Effector memory CD8-positive, alpha-beta T cell (primary cell): ENCODE measurements around the gene CCDC70.

Experiments
- ATAC-seq: fragments of 150-1000 bp; cut with Tn5 transposase; replicated peaks from 2 replicates; pipeline ENCODE4 v1.10.0; 2021; ENCODE audit warnings: mild to moderate bottlenecking, moderate library complexity
- DNase-seq, 3 experiments: peaks; one replicate each; pipeline ENCODE4 v3.0.0; 2021
- H3K27ac Mint-ChIP-seq, 2 donors: one replicate each; pipeline ENCODE4 v1.8.0; 2022; ENCODE audit warnings: mild to moderate bottlenecking in 2 of 2, mixed read lengths in 2 of 2, moderate library complexity in 2 of 2
- H3K27me3 Mint-ChIP-seq, 2 donors: one replicate each; pipeline ENCODE4 v1.8.0; 2022; ENCODE audit warnings: mixed read lengths in 2 of 2
- H3K36me3 Mint-ChIP-seq: one replicate; pipeline ENCODE4 v1.8.0; 2022; ENCODE audit warnings: mild to moderate bottlenecking, moderate library complexity, mixed read lengths; ENCODE audit not compliant: insufficient read depth
- H3K4me1 Mint-ChIP-seq, 2 donors: one replicate each; pipeline ENCODE4 v1.8.0; 2022; ENCODE audit warnings: low read depth in 2 of 2, mixed read lengths in 2 of 2
- H3K4me3 Mint-ChIP-seq, 2 donors: one replicate each; pipeline ENCODE4 v1.8.0; 2022; ENCODE audit warnings: mild to moderate bottlenecking in 2 of 2, mixed read lengths in 2 of 2, moderate library complexity in 2 of 2
- H3K9me3 Mint-ChIP-seq, 2 donors: one replicate each; pipeline ENCODE4 v1.8.0; 2022; ENCODE audit warnings: mixed read lengths in 2 of 2

CCDC70 gene

DNA sequence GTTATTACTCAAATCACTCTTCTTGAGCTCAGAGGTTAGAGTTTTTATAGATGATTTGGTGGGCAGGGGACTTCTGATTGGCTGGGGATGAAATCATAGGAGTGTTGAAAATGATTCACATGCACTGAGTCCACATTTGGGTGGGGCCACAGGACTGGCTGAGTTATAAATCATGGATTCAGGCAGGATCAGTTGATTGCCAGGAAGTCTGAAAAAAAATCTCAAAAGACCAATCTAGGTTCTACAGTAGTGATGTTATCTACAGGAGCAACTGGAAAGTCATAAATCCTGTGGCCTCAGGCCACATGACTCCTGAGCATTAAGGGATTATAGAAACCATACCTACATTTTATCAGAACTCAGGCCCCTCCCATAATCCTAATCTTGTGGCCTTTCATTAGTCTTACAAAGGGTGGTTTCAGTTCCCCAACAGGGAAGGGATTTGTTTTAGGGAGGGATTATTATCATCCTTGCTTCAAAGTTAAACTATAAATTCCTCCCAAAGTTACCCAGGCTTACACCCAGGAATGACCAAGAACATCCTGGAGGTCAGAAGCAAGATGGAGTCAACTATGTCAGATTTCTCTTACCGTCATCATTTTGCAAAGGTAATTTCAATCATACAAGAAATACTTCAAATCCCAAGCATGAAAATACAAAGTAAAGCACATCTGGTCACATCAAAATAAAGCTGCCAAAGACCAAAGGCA lies 5.6 kb upstream of the CCDC70 start:
- H3K36me3 Mint-ChIP-seq = no peaks in the 10 kb centered on the region
- no peaks in the 10 kb centered on the region for H3K9me3 Mint-ChIP-seq
- no peaks in the 10 kb centered on the region for H3K4me1 Mint-ChIP-seq
- no peak for DNase-seq
- peaks cover 21 to 32% of the 10 kb centered on the region in 2 donors for H3K27me3 Mint-ChIP-seq
- no peak overlapping the region for H3K4me3 Mint-ChIP-seq
- H3K27ac Mint-ChIP-seq = no peak overlapping the region
- ATAC-seq = no peak

DNA sequence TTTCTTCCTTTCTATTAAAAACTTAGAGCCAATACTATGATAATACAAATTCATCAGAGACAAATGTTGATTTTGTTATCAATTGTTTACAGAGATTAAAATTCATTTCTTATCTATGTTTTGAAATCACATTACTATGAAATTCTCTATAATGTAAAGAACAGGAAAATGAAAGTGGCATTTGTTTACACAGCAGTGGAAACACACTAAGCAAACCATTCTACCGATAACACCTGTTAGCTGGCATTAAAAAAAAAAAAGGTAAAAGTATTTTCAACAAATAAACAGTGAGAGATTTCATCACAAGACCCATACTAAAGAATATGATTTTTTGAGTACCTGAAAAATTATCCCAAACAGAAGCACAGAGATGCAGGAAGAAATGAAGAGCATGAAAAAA lies 4.8 kb upstream of the CCDC70 start:
- no peak for DNase-seq
- H3K36me3 Mint-ChIP-seq = no peaks in the 10 kb centered on the region
- H3K27ac Mint-ChIP-seq = no peak overlapping the region
- no peak for ATAC-seq
- H3K9me3 Mint-ChIP-seq = no peaks in the 10 kb centered on the region
- H3K4me1 Mint-ChIP-seq = no peaks in the 10 kb centered on the region
- H3K4me3 Mint-ChIP-seq = no peak overlapping the region
- H3K27me3 Mint-ChIP-seq = peaks cover 13 to 29% of the 10 kb centered on the region in 2 donors

DNA sequence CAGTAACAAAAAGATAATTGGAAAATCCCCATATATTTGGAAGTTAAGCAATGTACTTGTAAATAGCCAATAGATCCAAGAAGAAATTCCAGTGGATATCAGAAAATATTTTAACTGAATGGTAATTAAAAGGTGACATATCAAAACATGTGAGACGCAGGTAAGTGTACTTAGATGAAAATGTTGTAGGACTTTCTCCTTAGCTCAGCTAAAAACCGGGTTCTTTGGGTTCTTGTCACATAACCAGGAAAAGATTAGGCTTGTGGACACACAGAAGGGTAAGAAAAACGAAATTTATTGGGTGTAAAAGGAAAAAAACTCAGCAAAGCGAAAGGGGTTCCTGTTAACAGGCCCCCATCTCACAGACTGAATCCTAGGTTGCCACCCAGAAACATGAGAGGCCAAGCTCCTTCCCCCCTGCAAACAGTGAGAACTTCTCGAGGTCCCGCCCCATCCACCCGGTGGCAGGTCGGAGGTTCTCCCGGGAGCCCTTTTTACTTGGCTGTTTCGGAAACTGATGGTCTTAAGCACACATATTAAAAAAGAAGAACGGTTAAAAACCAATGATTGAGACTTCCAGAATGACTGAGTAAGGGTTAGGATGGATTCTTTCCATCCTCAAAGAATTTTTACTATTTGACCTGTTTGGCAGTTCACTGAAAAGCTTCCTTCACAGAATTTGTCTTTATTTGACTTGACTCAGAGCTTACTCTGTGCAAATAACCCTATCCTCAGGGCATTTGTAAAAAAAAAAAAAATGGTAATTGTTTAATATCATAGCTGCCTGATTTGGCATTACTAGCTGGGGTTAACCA lies 3.1 kb upstream of the CCDC70 start:
- H3K4me1 Mint-ChIP-seq = no peaks in the 10 kb centered on the region
- H3K36me3 Mint-ChIP-seq = no peaks in the 10 kb centered on the region
- no peak overlapping the region for H3K4me3 Mint-ChIP-seq
- peaks cover 10 to 24% of the 10 kb centered on the region in 2 donors for H3K27me3 Mint-ChIP-seq
- H3K9me3 Mint-ChIP-seq = no peaks in the 10 kb centered on the region
- ATAC-seq (no peak), DNase-seq (no peak)
- no peak overlapping the region for H3K27ac Mint-ChIP-seq

DNA sequence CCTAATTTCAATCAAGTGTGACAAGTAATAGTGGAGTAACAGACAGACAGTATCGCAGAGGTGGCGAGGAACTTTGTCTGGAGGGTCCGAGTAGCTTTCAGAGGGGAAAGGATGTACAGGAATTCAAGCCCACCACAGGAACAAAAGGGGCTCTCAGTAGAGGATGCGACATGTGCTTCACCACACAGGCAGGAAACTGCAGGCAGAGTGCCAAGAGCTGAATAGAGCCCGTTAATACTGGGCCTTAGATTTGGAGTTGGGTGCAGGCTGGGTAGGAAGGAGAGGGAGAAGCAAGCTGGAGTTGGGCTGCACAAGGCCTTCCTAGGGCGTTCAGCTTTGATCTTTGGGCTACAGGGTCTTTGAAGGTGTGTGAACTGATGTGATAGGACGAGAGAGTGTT lies 1.2 kb downstream of the CCDC70 start:
- no peak overlapping the region for H3K4me3 Mint-ChIP-seq

DNA sequence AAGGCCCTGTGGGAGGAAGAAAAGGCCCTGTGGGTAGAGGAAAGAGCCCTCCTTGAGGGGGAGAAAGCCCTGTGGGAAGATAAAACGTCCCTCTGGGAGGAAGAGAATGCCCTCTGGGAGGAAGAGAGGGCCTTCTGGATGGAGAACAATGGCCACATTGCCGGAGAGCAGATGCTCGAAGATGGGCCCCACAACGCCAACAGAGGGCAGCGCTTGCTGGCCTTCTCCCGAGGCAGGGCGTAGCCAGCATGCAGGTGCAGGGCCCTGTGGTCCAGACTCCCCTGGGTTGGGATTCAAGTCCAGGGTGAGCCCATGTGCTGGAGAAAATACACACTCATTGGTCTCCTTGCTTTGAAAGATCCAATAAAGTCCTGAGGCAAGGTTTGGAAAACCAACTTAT lies 4.1 kb downstream of the CCDC70 start:
- Mint-ChIP-seq H3K36me3 (no peaks in the 10 kb centered on the region), H3K4me3 (no peak overlapping the region), H3K4me1 (no peaks in the 10 kb centered on the region), H3K27ac (no peak overlapping the region), H3K9me3 (no peaks in the 10 kb centered on the region), H3K27me3 (peaks cover 6 to 31% of the 10 kb centered on the region in 2 donors)
- DNase-seq = no peak
- ATAC-seq = no peak

More for the DNA sequence above, 1.2 kb downstream of the CCDC70 start:
- no peaks in the 10 kb centered on the region for H3K36me3 Mint-ChIP-seq
- H3K9me3 Mint-ChIP-seq = no peaks in the 10 kb centered on the region
- no peak overlapping the region for H3K27ac Mint-ChIP-seq
- H3K4me1 Mint-ChIP-seq = no peaks in the 10 kb centered on the region
- ATAC-seq = no peak
- DNase-seq = no peak
- H3K27me3 Mint-ChIP-seq = peaks cover 0 to 20% of the 10 kb centered on the region in 2 donors

DNA sequence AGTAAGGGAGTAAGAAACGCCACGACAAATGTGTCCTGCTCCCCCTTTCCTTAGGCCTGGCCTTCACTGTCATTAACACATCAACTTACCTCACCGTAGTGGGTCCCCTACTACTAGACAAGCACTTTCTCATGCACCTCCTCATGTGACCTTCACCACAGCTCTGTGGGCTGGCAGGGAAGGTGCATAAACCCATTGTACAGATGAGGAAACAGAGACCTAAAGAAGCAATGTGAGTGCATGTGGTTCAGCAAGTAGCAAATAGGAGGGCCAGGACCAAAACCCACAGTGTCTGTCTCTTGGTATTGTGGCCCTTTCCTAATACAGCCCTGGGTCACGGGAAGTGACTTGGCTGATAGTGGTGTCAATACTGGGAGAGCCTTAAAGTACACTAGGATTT lies 5.3 kb downstream of the CCDC70 start:
- Mint-ChIP-seq H3K4me3 (no peak overlapping the region), H3K9me3 (no peaks in the 10 kb centered on the region), H3K4me1 (no peaks in the 10 kb centered on the region), H3K27ac (no peak overlapping the region), H3K27me3 (peaks cover 6 to 31% of the 10 kb centered on the region in 2 donors), H3K36me3 (no peaks in the 10 kb centered on the region)
- ATAC-seq (no peak), DNase-seq (no peak)

DNA sequence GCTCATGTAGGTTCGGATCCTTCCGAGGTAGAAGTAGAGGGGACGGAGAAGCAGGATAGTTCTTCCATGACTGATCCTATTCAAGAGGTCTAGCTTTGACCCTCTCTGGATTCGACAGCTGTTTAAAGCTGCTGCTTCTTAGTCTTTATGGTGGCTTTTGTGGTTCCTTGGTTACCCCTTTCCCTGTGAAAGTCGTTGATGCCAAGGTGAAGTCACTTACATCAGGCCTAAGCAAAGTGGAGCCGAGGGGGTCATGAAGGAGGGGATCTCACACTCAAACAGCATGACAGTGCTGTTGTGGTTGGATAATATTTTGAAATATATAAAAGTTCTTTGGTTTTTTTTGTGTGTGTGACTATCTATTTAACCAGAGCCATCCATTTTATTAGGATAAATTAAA lies 8.1 kb downstream of the CCDC70 start:
- DNase-seq (no peak), ATAC-seq (no peak)
- H3K4me1 Mint-ChIP-seq = no peaks in the 10 kb centered on the region
- no peaks in the 10 kb centered on the region for H3K9me3 Mint-ChIP-seq
- H3K27me3 Mint-ChIP-seq = peaks cover 6 to 28% of the 10 kb centered on the region in 2 donors
- no peak overlapping the region for H3K27ac Mint-ChIP-seq
- no peak overlapping the region for H3K4me3 Mint-ChIP-seq
- no peaks in the 10 kb centered on the region for H3K36me3 Mint-ChIP-seq

DNA sequence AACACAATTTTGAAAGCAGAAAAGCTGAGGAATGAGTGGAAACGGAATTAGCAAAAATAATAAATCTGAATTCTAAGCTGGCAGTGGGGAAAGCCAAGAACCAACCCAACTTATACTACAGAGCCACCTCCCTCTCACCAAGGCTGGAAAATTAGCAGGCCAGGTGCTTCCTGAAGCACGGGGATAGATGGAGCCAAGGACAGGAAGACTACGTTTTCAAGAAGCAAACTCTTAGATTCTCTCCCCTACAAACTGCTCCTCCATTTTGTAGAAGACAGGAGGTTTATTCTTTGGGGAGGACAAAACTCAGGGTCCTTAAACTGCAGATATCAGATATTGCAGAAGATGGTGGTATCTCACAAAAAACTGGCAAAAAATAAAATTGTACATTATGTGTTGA lies 8.8 kb downstream of the CCDC70 start:
- no peaks in the 10 kb centered on the region for H3K9me3 Mint-ChIP-seq
- no peak overlapping the region for H3K27ac Mint-ChIP-seq
- H3K27me3 Mint-ChIP-seq = peaks cover 6 to 24% of the 10 kb centered on the region in 2 donors
- no peak for DNase-seq
- no peak for ATAC-seq
- no peak overlapping the region for H3K4me3 Mint-ChIP-seq
- no peaks in the 10 kb centered on the region for H3K36me3 Mint-ChIP-seq
- H3K4me1 Mint-ChIP-seq = no peaks in the 10 kb centered on the region

DNA sequence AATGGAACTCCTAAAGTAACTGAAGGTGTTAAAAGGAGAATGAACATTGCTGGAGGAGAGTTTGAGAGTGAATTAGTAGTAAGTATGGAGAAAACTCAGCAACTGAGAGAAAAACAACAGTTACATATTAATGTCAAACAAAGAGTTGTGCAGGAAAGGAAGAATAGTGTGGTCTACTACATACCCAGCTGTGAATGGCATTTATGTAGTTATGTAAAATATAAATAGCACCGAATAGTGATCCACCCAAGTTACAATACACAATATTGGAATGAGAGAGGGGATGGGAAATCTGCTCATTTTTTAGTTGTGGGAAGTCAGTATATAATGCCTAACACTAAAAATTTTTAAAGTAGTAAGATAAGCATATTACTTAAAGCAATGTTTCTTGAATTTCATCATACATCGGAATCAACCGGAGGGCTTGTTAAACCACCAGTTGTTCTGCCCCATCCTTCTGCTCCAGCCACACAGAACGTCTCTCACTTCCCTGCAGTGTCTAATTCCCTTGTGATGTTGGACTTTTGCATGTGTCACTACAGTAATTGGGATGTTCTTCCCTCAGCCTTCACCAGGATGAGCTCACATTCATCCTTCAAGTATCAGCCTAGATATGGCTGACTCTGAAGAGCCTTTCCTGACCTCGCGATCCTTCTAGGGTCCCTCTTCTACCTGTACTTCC lies 11.5 kb downstream of the CCDC70 start:
- Mint-ChIP-seq H3K36me3 (no peaks in the 10 kb centered on the region), H3K27ac (no peak overlapping the region), H3K9me3 (no peaks in the 10 kb centered on the region), H3K4me3 (no peak overlapping the region), H3K27me3 (peaks cover 6 to 33% of the 10 kb centered on the region in 2 donors), H3K4me1 (no peaks in the 10 kb centered on the region)
- ATAC-seq (no peak), DNase-seq (no peak)

DNA sequence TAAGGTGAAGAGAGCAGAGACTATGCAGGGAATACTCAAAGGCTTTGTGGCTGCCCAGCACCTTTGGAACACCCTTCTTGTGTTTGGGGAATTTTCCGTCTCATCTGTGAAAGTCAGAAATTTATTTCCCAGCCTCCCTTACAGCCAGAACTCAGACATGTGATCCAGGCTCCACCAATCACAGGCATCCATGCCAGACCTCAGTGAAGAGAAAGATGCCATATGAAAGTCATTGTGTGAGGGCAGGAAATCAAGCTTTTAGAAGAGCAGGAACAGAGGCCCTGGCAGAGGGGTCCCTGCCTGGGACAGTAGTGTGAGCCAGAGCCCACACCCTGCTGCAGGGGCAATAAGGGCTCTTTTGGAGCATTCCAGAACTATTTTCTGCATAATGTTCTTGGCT lies 12.1 kb downstream of the CCDC70 start:
- no peak for ATAC-seq
- no peak for DNase-seq
- H3K27me3 Mint-ChIP-seq = peaks cover 5 to 33% of the 10 kb centered on the region in 2 donors

DNA sequence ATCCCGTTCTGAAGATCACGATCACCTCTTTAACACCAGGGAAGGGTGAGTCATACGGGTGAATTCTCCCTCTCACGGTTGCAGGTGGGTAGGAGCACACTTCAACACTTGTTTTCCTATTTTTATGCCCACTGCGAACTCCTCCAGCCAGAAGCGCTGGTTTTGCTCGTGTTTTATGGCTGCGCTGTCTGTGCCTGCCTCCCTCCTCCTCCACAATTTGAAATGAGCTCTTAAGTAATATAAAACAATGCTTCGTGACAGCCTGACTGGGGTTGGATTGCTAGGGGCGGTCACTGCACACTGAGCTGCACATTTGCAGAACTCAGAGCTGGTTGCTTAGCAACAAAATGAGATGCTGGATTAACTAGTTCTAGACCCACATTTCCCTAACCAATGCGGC lies 12.9 kb downstream of the CCDC70 start:
- H3K27ac Mint-ChIP-seq = no peak overlapping the region

More for the DNA sequence above, 12.1 kb downstream of the CCDC70 start:
- Mint-ChIP-seq H3K4me3 (no peak overlapping the region), H3K9me3 (no peaks in the 10 kb centered on the region), H3K27ac (no peak overlapping the region), H3K4me1 (no peaks in the 10 kb centered on the region), H3K36me3 (no peaks in the 10 kb centered on the region)

DNA sequence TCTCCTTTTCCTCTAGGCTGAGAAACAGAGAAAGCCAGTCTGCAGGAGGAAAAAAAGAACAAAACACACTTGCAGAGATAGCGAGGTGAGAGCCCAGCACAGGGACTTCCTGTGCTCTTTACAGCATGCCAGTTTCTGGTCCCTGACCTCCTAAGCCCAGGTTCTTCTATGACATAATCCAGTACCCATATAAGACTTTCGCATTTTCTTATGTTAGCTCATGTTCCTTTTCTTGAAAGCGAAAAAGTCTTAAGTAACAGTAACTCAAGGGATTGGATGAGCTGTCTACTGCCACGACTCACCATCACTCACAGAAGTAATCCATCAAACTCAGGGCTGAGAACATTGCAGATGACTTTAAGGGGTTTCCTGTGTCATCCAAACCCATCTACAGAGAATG lies 17.4 kb downstream of the CCDC70 start:
- no peak for ATAC-seq
- H3K27ac Mint-ChIP-seq = no peak overlapping the region
- no peaks in the 10 kb centered on the region for H3K36me3 Mint-ChIP-seq
- no peaks in the 10 kb centered on the region for H3K4me1 Mint-ChIP-seq
- no peaks in the 10 kb centered on the region for H3K9me3 Mint-ChIP-seq
- no peak for DNase-seq
- H3K27me3 Mint-ChIP-seq = peaks cover 0 to 23% of the 10 kb centered on the region in 2 donors
- no peak overlapping the region for H3K4me3 Mint-ChIP-seq

More for the DNA sequence above, 12.9 kb downstream of the CCDC70 start:
- Mint-ChIP-seq H3K4me1 (no peaks in the 10 kb centered on the region), H3K4me3 (no peak overlapping the region), H3K27me3 (peaks cover 0 to 25% of the 10 kb centered on the region in 2 donors), H3K9me3 (no peaks in the 10 kb centered on the region), H3K36me3 (no peaks in the 10 kb centered on the region)
- ATAC-seq (no peak), DNase-seq (no peak)

DNA sequence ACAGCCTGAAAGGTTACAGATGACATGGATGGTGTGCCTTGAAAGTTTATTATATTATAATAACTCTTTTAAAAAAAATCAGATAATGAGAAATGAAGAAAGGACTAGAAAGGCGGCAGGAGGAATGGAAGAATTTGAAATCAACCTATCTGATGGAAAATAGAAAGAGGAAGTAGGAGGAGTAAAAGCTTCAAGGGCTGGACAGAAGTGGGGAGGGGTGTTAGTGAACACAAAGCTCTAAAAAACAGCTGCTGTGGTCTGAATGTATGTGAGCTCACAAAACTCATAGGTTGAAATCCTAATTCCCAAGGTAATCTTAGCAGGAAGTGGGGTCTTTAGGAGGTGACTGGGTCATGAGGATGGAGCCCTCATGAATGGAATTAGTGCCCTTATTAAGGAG lies 19.5 kb downstream of the CCDC70 start:
- H3K4me3 Mint-ChIP-seq = no peak overlapping the region
- no peak overlapping the region for H3K27ac Mint-ChIP-seq
- ATAC-seq = no peak
- no peaks in the 10 kb centered on the region for H3K36me3 Mint-ChIP-seq
- DNase-seq = no peak
- H3K9me3 Mint-ChIP-seq = no peaks in the 10 kb centered on the region
- H3K27me3 Mint-ChIP-seq = peaks cover 0 to 29% of the 10 kb centered on the region in 2 donors
- H3K4me1 Mint-ChIP-seq = no peaks in the 10 kb centered on the region
